GM19238 (cell line): Measurements from ENCODE around the gene FLYWCH1.
"Not testable (repeated sequence)": the region's sequence is repeated elsewhere in the genome, so short reads cannot be mapped to it uniquely, and the experiment has no call there.

Experiments used
- DNase-seq: peaks from one replicate; pipeline ENCODE4 v3.0.0; 2011; ENCODE audit warnings: low spot score; ENCODE audit not compliant: insufficient read length

Gene FLYWCH1

DNA sequence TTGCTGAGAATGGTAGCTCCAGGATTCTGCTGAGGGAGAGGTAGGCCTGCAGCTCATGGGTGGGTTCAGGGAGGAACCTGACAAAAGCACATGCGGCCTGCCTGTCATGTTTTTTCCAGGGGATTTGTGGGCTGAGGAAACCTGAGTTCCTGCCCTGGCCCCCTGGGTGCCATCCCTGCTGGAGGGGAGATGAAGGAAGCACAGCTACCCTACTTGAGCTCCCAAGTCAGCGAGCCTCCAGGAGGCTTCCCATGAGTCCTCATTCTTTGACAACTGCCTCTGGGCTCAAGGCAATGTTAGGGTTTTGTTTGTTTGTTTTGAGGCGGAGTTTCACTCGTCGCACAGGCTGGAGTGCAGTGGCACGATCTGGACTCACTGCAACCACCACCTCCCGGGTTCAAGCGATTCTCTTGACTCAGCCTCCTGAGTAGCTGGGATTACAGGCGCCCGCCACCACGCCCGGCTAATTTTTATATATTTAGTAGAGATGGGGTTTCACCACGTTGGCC is 12.1 kb upstream of the FLYWCH1 start:
- no peak for DNase-seq

- DNase-seq: no peak
These were observed 11.1 kb upstream of the FLYWCH1 start for GRCh38 chr16:2900526-2901075.

DNA sequence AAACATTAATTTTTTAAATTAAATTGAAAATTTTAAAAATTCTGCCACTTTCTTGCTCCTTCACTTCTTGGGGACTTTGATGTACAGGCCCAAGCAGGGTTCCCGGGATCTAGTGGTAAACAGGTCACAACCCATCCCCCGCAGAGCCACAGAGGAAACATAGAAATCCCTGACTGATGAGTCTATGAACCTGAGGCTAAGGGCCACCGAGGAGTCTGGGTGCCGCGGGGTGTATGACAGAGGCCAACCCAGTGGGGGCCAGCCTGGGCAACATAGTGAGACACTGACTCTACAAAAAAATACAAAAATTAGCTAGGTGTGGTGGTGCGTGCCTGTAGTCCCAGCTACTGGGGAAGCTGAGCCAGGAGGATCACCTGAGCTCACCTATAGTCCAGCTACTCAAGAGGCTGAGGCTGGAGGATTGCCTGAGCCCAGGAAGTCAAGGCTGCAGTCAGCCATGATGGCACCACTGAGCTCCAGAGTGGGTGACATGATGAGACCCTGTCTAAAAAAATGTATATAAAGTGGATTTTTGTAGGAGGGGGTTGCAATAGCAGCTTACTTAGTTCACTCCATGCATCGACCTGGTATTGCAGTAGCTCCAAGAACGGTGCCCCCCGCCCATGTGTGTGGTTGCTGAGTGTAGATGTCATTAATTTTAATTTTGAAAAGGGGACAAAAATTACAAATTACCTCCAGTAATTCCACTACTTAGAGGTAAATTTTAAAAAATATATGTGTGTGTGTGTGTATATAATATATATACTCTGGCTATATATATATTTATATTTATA is 9.2 kb upstream of the FLYWCH1 start:
- DNase-seq: no peak

DNA sequence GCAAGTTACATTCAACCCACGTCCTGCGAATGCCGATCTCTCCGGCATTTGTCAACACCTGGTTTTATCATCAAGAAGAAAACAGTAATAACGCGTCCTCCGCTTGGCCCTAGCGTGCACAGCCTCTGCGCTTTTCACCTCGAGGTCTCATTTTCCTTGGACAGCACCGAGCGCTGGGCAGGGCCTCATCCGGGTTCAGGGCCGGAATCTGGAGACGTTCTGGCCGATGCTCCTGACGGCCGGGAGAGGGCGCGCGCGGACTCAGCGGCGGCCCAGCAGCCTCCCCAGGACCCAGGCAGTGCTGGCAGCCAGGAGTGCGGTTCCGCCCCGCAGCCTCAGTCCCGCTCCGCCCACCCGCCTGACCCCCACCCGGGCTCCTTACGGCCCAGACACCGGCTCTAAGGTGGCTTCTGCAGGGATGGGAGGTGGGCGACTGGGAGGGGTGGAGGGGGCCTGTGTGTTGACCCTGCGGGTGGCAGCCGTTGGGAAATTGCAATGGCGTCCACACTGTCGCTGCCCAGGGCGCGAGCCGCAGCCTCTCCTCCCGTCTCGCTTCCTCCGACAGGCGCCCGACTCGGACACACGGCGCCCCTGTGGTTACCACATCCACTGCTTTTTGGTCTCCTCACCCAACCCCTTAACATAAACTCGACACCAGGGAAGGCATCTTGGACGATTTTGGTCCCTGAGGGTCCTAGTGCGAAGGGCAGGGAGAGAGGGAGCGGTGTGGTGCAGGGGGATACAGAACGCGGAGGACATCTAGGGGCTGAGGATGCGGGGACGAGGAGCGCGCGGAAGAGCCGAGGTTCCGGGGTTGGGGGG is 7.4 kb upstream of the FLYWCH1 start:
- peak; percentile 87 for DNase-seq

DNA sequence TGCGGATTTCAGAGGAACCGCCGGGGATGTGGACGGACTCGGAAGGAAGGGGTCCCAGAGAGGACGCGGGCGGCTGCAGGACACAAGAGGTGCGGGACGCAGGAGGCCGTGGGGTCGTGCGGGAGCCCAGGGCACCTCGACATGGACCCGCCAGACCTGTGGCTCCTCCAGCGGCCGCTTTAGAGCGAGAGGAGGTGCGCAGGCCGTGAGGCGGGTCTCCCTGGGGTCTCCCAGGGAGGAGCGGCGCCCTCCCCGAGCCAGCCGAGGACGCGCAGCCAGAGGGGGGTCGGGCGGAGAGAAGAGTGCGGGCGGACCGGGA is 6.8 kb upstream of the FLYWCH1 start:
- no peak for DNase-seq

DNA sequence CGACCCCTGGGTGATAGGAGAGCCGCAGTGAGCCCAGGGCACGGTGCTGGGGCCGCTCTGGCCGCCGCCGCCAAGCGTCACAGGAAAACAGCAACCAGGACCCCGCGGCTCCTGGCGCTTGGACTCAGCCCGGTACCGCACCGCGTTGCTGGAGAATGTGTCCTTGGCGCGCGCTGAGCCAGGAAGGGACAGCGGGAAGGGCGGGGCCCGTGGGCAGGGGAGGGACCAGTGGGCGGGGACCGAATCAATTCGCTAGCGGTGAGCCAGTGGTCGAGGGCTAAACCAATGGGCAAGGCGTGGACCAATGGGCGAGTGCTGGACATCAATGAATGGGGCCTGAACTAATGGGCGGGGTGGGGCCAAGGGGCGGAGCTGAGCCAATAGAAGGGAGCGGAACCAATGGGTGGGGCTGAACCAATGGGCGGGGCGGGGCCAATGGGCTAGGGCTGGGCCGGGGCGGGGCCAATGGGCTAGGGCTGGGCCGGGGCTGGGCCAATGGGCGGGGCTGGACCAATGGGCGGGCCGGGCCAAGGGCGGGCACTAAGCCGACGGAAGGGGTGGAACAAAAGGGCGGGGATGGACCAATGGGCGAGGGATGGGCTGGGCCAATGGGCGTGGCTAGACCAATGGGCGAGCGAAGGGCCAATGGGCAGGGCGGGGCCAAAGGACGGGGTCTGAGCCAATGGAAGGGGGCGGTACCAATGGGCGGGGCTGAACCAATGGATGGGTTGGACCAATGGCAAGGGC is 6.3 kb upstream of the FLYWCH1 start:
- peak; percentile 93 for DNase-seq

DNA sequence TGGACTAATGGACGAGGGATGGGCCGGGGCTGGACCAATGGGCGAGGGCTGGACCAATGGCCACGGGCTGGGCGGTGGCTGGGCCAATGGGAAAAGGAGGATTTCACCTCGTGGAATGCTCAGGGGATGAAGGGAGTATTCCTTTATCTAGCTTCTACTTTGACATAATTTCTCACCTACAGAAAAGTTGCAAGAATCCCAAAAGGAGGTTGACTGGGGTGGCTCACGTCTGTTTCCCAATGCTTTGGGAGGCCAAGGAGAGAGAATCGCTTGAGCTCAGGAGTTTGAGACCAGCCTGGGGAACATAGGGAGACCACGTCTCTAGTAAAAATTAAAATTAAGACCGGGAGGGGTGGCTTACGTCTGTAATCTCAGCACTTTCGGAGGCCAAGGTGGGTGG is 5.7 kb upstream of the FLYWCH1 start:
- no peak for DNase-seq

GRCh38 chr16:2907084-2907753 is 4.5 kb upstream of the FLYWCH1 start:
- DNase-seq: not testable (repeated sequence)

DNA sequence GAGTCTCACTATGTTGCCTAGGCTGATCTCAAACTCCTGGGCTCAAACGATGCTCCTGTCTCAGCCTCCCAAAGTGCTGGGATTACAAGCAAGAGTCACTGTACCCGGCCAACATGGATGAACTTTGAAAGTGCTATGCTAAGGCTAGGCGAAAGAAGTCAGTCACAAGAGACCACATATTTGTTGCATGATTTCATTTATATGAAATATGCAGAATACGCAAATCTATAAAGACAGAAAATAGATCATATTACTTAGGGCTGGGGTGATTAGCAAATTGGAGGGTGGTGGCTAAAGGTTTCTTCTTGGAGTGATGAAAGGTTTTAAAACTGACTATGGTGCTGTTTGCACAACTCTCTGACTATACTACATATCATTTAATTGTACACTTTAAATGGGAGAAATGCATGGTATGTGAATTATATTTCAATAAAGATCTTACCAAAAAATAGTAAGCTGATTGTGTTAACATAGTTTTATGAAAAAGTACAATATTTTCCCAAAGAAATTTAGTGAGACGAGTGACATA is 1.2 kb upstream of the FLYWCH1 start:
- DNase-seq: no peak

DNA sequence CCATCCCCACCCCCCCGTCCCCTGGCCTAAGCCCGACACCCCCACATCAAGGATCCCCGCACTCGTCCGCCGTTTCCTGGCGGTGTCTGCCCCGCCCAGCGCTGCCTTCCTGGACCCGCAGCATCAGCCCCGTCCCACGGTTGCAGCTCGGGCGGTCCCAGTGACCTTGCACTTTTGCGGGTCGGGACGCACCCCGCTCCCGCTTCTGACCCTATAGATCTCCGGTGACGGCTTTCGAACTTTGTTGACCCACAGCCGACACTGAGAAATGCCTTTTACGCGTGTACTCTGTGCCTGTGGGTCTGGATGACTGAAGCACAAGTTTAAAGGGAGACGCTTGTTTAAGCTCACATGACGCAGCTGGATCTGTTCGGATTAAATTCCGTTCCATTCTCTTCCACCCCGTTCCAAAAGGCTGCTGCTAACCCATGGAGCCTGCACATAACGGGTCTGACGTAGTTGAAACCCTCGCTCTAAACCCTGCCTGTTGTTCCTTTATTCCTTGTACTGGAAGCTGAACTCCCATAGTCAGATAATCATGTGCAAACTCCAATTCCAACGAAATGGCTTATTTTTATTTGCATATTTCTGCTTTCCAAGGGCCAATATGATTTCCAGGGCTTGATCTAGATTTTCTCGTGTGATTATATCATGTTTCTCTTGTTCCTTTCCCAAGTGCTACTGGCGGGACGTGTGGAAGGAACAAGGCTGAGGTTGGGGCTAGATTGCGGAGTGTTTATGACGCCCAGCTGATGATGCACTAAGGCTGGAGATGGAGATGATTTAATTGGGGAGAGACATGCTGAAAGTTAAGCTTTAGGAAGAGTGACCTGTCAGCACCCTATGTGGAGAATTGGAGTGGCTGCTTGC is 834 bp downstream of the FLYWCH1 start:
- peak; percentile 35 for DNase-seq

- no peak for DNase-seq
These were observed 1.9 kb downstream of the FLYWCH1 start for GRCh38 chr16:2913603-2914002.

GRCh38 chr16:2914233-2914632 is 2.5 kb downstream of the FLYWCH1 start:
- no peak for DNase-seq

DNA sequence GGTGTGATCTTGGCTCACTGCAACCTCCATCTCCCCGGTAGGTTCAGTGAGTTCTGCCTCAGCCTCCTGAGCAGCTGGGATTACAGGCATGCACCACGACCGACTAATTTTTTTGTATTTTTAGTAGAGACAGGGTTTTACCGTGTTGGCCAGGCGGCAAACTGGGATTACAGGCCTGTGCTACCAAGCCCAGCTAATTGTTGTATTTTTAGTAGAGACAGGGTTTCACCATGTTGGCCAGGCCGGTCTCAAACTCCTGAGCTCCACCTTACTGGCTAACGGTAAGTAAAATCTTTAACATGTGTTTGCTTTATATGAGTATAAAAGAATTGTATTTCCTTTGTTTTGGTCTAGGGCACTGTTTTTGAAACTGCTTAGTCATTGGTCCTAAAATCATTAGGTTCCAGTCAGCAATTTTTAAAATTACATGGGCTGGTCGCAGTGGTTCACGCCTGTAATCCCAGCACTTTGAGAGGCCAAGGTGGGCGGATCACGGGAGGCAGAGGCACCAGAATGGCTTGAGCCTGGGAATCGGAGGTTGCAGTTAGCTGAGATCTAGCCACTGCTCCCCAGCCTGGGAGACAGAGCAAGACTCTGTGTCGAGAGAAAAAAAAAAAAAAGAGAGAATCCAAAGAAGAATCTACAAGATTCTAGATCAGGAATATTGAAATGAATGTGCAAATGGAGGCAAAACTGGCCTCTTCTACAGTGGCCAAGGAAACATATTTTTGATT is 3.6 kb downstream of the FLYWCH1 start:
- no peak for DNase-seq

DNA sequence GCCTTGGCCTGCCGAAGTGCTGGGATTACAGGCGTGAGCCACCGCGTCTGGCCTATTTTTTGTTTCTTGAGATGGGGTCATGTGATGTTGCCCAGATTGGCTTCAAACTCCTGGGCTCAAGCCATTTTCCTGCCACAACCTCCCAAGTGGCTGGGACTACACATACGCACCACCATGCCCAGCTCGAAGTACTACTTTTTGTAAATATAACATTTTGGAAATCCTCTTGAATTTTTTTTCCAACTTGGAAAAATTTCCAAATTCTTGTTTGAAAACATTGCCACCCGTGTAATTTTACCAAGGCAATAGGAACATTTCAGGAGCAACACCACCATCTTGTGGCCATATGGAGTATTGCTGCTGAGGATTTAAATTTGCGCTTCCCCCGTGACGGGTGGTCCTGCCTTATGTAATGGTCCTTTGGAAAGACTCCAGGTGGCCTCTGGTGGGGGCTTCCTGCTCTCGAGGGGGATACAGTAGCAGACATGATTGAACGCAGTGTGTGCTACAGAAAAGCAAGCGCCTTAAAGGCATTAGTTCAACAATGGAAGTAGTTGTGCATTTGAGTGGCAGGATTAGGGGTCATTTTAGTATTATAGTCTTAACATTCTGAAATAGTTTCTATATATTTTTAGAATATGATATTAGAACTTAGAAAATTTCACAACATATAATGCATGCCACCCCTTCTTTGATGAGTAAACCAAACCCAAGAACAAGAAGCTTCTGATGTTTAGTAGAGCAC is 8.0 kb downstream of the FLYWCH1 start:
- DNase-seq: peak; percentile 43

GRCh38 chr16:2923481-2923880 is 11.8 kb downstream of the FLYWCH1 start:
- DNase-seq: no peak

- DNase-seq: no peak
These were observed 13.4 kb downstream of the FLYWCH1 start for GRCh38 chr16:2924901-2925755.

- DNase-seq: no peak
These were observed 14.4 kb downstream of the FLYWCH1 start for GRCh38 chr16:2925951-2926649.
